PFSK-1 (cell line): ENCODE measurements around the gene ESRRA.

Source experiments
- FOXP2 ChIP-seq: optimal IDR thresholded peaks from 2 replicates; pipeline ENCODE3; 2011; ENCODE audit warnings: borderline replicate concordance, control low read depth, inconsistent platforms; ENCODE audit not compliant: insufficient read depth; ENCODE audit errors: extremely low read length, extremely low read depth
- POLR2AphosphoS5 ChIP-seq: IDR thresholded peaks from 2 replicates; pipeline ENCODE4 v1.6.1; 2012; ENCODE audit warnings: low read depth, mild to moderate bottlenecking, control low read depth, low read length, moderate library complexity
- REST ChIP-seq, 2 experiments: IDR thresholded peaks; 2 replicates each; pipeline versions ENCODE4 v1.6.1 to v1.8.0; 2011 to 2012; ENCODE audit warnings: low read depth in 2 of 2, low read length in 2 of 2, control low read depth in 1 of 2, inconsistent platforms in 1 of 2, mild to moderate bottlenecking in 1 of 2, moderate library complexity in 1 of 2; ENCODE audit not compliant: insufficient read depth in 1 of 2
- SIN3A ChIP-seq: IDR thresholded peaks from 2 replicates; pipeline ENCODE4 v1.6.1; 2012; ENCODE audit warnings: mild to moderate bottlenecking, low read length, moderate library complexity, borderline replicate concordance; ENCODE audit not compliant: insufficient read depth
- TAF1 ChIP-seq: IDR thresholded peaks from 2 replicates; pipeline ENCODE4 v1.6.1; 2012; ENCODE audit warnings: low read length, control low read depth, borderline replicate concordance; ENCODE audit not compliant: insufficient read depth

GRCh38 chr11:64314805-64315561, 9.7 kb downstream of the ESRRA start:
- TF ChIP-seq TAF1 (no peak), POLR2AphosphoS5 (no peak), REST (IDR thresholded peaks at IDR 0.05; ENCODE audit: insufficient read depth in 1 of 2, low read depth in 2 of 2, low read length in 2 of 2) (no peak), SIN3A (no peak), FOXP2 (no peak)
